OCI-LY7 (cell line): ENCODE data around the gene PRAF2.

Experiments
- CTCF ChIP-seq: fragments of 200-600 bp; sonication (generic); conservative IDR thresholded peaks from 2 replicates; pipeline ENCODE4 v1.5.1; 2014; ENCODE audit warnings: mild to moderate bottlenecking, antibody characterized with exemption, low read length, moderate library complexity, mixed read lengths
- EZH2phosphoT487 ChIP-seq: fragments of 200-600 bp; sonication (generic); IDR thresholded peaks from 2 replicates; pipeline ENCODE4 v1.6.1; 2018; ENCODE audit warnings: low read depth, borderline replicate concordance, mild to moderate bottlenecking, mixed run types, antibody characterized with exemption, low read length, moderate library complexity, mixed read lengths

- TF ChIP-seq CTCF: no peak
- no peak for TF ChIP-seq EZH2phosphoT487
These were observed 11.9 kb downstream of the PRAF2 start for GRCh38 chrX:49061916-49062315.
